ENCODE measurements around the gene PCGF2. TPM values are rescaled to one million over a fixed set of nuclear protein-coding genes. Genes with fewer than 3 reads are reported as not detected.

PCGF2 gene
- total and polyA plus RNA-seq, 9 of the 15 experiments (the other 6 are each of a cell fraction or from before 2014, with no cell fraction given), result 1.3 to 33.4 (median 7.0) TPM

DNA sequence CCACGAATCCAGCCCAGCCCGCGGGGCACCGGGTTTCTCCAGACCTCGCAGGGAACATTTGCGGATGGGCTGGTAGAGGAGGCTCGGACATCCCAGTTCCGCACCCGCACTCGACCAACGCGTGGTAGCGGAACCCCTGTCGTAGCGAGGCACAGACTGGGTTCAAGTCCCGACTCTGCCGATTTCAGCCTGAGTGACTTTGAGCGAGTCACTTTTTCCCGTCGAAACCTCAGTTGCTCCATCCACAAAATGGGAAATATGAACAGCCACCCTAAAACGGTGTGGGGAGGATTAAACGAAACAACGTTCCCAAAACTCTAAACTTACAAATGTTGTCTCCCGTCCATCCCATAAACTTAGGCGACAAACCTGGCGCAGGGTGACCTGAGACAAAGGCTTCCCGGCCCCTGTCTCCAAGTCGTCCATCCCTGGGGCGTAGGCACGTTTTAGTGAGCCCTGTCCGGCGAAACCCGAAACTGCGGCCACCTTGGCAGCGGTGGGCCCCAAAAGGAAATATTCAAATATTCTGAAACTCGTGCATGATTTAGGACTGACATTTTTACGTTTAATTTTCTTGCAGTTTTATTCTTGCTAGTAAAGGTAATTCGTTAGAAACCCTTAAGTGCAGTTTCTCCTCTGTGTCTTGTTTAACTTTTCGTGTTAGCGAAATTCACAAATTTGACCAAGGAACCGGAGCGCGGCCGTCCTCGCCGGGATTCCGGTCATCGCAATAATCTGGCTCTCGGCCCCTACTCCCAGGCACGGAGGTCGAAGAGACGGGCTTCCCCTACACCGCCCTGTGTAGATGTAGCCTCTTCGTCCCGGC lies 45.0 kb downstream of the PCGF2 start:
- DNase-seq (ENCODE audit: extremely low read depth in 1 of 4, low spot score in 3 of 4) (peak in 2 of 4 experiments; percentile 30 to 59), ATAC-seq (peak; percentile 36), FAIRE-seq (no peak)
- Histone ChIP-seq H4K20me1 (replicated peaks; ENCODE audit: control insufficient read depth, insufficient read depth, low read length) (no peaks in the 10 kb centered on the region), H3K4me1 (replicated peaks in 1 of 2; ENCODE audit: control insufficient read depth in 2 of 2, insufficient read depth in 2 of 2, low read length in 2 of 2) (peaks cover 27 to 69% of the 10 kb centered on the region in 2 experiments), H3K79me2 (ENCODE audit: control insufficient read depth, insufficient read depth, low read length) (peaks cover 53% of the 10 kb centered on the region), H3K27me3 (ENCODE audit: control insufficient read depth in 2 of 2, insufficient read depth in 2 of 2, low read length in 2 of 2) (no peaks in the 10 kb centered on the region), H2AFZ (ENCODE audit: low read depth, low read length) (peak overlapping the region; percentile 13), H3K9me1 (ENCODE audit: control insufficient read depth, insufficient read depth, low read length) (no peaks in the 10 kb centered on the region), H3K4me2 (ENCODE audit: insufficient read depth, low read length) (peak overlapping the region; percentile 83), H3K9me3 (replicated peaks; ENCODE audit: control insufficient read depth, insufficient read depth, low read depth, low read length) (no peaks in the 10 kb centered on the region), H3K4me3 (peak overlapping the region; percentile 86), H3K36me3 (ENCODE audit: control insufficient read depth, insufficient read depth, low read length) (peaks cover 12% of the 10 kb centered on the region; the same call in 2 of the 3 replicates), H3K9ac (ENCODE audit: insufficient read depth in 1 of 2, low read depth in 2 of 2, low read length in 2 of 2) (peak overlapping the region; percentile 95 to 99), H3K27ac (ENCODE audit: extremely low read depth, low read depth, low read length) (peak overlapping the region; percentile 96)
- WGBS (ENCODE audit: insufficient coverage, low coverage, missing lambda C conversion rate), result 2% methylated on average over 55 of the region's 55 CpGs
- ChIA-PET POLR2A (interaction anchor here (0.5 to 0.7 kb wide), 2 partner anchors 7 to 14 kb away, joined by 3 to 4 read pairs; no protein-coding TSS in a partner anchor), CTCF (ENCODE audit: low intra/inter-chr PET ratio) (no interaction called here)
- intact Hi-C loops (cut with micrococcal nuclease), result loop anchor here (1.0 to 5.0 kb wide), 2 partner anchors 26 to 49 kb away; partner anchors contain the start of gene PSMB3
- BruUV-seq (replicated peaks), result TSS peak; percentile 68
- in situ Hi-C loops (cut with MboI), result no loop called here
- TF ChIP-seq HEY1 (CRISPR knock-in tag; IDR thresholded peaks at IDR 0.05; ENCODE audit: borderline replicate concordance) (no peak), HDAC8 (tag; IDR thresholded peaks at IDR 0.05) (no peak), PHF20 (IDR thresholded peaks at IDR 0.05; ENCODE audit: partially characterized antibody) (peak; percentile 28), XRCC5 (IDR thresholded peaks at IDR 0.05; ENCODE audit: low read depth, low read length) (peak; percentile 57; the same call in 1 of the 2 replicates), NCOA6 (IDR thresholded peaks at IDR 0.05) (no peak), WHSC1 (IDR thresholded peaks at IDR 0.05; ENCODE audit: low read length) (no peak), RFX1 (IDR thresholded peaks at IDR 0.05) (no peak), TAF15 (IDR thresholded peaks at IDR 0.05; ENCODE audit: low read depth, low read length) (no peak), KDM5B (IDR thresholded peaks at IDR 0.05; ENCODE audit: insufficient replicate concordance, low read depth, low read length) (peak; percentile 11), ZNF175 (CRISPR knock-in tag; IDR thresholded peaks at IDR 0.05; ENCODE audit: low read depth) (no peak)
- TF ChIP-seq, protein P1, sequence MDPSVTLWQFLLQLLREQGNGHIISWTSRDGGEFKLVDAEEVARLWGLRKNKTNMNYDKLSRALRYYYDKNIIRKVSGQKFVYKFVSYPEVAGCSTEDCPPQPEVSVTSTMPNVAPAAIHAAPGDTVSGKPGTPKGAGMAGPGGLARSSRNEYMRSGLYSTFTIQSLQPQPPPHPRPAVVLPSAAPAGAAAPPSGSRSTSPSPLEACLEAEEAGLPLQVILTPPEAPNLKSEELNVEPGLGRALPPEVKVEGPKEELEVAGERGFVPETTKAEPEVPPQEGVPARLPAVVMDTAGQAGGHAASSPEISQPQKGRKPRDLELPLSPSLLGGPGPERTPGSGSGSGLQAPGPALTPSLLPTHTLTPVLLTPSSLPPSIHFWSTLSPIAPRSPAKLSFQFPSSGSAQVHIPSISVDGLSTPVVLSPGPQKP (CRISPR knock-in tag; IDR thresholded peaks at IDR 0.05), result no peak
- TF ChIP-seq, protein P2, sequence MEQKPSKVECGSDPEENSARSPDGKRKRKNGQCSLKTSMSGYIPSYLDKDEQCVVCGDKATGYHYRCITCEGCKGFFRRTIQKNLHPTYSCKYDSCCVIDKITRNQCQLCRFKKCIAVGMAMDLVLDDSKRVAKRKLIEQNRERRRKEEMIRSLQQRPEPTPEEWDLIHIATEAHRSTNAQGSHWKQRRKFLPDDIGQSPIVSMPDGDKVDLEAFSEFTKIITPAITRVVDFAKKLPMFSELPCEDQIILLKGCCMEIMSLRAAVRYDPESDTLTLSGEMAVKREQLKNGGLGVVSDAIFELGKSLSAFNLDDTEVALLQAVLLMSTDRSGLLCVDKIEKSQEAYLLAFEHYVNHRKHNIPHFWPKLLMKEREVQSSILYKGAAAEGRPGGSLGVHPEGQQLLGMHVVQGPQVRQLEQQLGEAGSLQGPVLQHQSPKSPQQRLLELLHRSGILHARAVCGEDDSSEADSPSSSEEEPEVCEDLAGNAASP (IDR thresholded peaks at IDR 0.05), result no peak
- TF ChIP-seq, protein P3, sequence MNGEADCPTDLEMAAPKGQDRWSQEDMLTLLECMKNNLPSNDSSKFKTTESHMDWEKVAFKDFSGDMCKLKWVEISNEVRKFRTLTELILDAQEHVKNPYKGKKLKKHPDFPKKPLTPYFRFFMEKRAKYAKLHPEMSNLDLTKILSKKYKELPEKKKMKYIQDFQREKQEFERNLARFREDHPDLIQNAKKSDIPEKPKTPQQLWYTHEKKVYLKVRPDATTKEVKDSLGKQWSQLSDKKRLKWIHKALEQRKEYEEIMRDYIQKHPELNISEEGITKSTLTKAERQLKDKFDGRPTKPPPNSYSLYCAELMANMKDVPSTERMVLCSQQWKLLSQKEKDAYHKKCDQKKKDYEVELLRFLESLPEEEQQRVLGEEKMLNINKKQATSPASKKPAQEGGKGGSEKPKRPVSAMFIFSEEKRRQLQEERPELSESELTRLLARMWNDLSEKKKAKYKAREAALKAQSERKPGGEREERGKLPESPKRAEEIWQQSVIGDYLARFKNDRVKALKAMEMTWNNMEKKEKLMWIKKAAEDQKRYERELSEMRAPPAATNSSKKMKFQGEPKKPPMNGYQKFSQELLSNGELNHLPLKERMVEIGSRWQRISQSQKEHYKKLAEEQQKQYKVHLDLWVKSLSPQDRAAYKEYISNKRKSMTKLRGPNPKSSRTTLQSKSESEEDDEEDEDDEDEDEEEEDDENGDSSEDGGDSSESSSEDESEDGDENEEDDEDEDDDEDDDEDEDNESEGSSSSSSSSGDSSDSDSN (IDR thresholded peaks at IDR 0.05; ENCODE audit: borderline replicate concordance in 1 of 2, low read depth in 2 of 2, low read length in 2 of 2), result peak in 1 of 2 experiments; percentile 15; a peak in 1 of 4 replicates
- TF ChIP-seq, protein P4, sequence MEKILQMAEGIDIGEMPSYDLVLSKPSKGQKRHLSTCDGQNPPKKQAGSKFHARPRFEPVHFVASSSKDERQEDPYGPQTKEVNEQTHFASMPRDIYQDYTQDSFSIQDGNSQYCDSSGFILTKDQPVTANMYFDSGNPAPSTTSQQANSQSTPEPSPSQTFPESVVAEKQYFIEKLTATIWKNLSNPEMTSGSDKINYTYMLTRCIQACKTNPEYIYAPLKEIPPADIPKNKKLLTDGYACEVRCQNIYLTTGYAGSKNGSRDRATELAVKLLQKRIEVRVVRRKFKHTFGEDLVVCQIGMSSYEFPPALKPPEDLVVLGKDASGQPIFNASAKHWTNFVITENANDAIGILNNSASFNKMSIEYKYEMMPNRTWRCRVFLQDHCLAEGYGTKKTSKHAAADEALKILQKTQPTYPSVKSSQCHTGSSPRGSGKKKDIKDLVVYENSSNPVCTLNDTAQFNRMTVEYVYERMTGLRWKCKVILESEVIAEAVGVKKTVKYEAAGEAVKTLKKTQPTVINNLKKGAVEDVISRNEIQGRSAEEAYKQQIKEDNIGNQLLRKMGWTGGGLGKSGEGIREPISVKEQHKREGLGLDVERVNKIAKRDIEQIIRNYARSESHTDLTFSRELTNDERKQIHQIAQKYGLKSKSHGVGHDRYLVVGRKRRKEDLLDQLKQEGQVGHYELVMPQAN (IDR thresholded peaks at IDR 0.05; ENCODE audit: borderline replicate concordance), result 0 out of 2 replicates have a peak, but pooled peaks have one; percentile 2

All from K562 (cell line).